Measurements from ENCODE around the gene PAQR9.

GRCh38 chr3:143001369-143002082 lies 38.1 kb upstream of the PAQR9 start, which contains the start of gene U2SURP:
- peak; percentile 84 for TF ChIP-seq POLR2A (IDR thresholded peaks at IDR 0.05; ENCODE audit: low read depth, low read length)
- peak; percentile 93 for TF ChIP-seq POLR2AphosphoS5 (IDR thresholded peaks at IDR 0.05; ENCODE audit: low read depth, low read length)
